NT2/D1 (cell line): ENCODE results near the gene ADCY9.

Experiments
- SUZ12 ChIP-seq: IDR thresholded peaks from 2 replicates; pipeline ENCODE4 v1.6.1; 2011; ENCODE audit not compliant: insufficient read length, insufficient read depth; ENCODE audit errors: extremely low read depth
- YY1 ChIP-seq: IDR thresholded peaks from 2 replicates; pipeline ENCODE4 v1.6.1; 2011; ENCODE audit not compliant: insufficient read length, insufficient read depth
- ZNF274 ChIP-seq: IDR thresholded peaks from 2 replicates; pipeline ENCODE4 v1.6.1; 2011; ENCODE audit warnings: mild to moderate bottlenecking, low read depth, low read length

DNA sequence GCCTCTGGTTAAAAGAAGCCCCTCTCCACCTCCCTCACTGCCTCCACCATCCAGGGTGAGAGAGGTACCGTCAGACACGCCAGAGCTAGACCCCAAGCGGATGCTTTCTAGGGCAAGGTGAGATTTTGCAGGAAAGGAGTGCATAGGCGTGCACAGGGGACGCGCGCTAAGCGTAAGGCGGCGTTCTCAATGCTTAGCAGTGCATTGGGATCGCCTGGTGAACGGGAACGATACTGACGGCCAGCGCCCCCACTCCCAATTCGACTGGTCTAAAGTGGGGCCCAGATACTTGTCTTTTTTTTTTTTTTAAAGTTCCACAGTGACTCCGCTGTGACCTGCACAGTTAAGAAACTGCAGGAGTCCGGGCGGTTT lies 177.8 kb downstream of the ADCY9 start:
- TF ChIP-seq YY1 (no peak), ZNF274 (no peak), SUZ12 (no peak)
